RWPE2 (cell line): ENCODE measurements around the gene C8G.

ENCODE experiments used
- ATAC-seq: fragments of 200-7000 bp; cut with Tn5 transposase; 3 replicates; pipeline ENCODE4 v1.9.1; 2021; ENCODE audit warnings: low read depth
- DNase-seq: peaks from one replicate; pipeline ENCODE4 v3.0.0-alpha.2; 2020; ENCODE audit warnings: low spot score
- H3K27ac ChIP-seq: fragments of 450-650 bp; 2 replicates; pipeline ENCODE4 v1.5.1; 2017; ENCODE audit warnings: mild to moderate bottlenecking; ENCODE audit not compliant: poor library complexity, severe bottlenecking
- H3K27me3 ChIP-seq: fragments of 250-450 bp; sonication (Bioruptor Pico); 2 replicates; pipeline ENCODE4 v1.5.1; 2021; ENCODE audit warnings: mild to moderate bottlenecking, moderate library complexity; ENCODE audit not compliant: insufficient read depth, poor library complexity, severe bottlenecking
- H3K36me3 ChIP-seq: fragments of 250-450 bp; sonication (Bioruptor Pico); 2 replicates; pipeline ENCODE4 v1.5.1; 2020; ENCODE audit warnings: low read depth, mild to moderate bottlenecking, moderate library complexity
- H3K4me1 ChIP-seq: fragments of 250-450 bp; sonication (Bioruptor Pico); 2 replicates; pipeline ENCODE4 v1.5.1; 2021; ENCODE audit warnings: mild to moderate bottlenecking, moderate library complexity; ENCODE audit not compliant: insufficient read depth, poor library complexity, severe bottlenecking
- H3K4me3 ChIP-seq: fragments of 250-450 bp; sonication (Bioruptor Pico); 2 replicates; pipeline ENCODE4 v1.5.1; 2021; ENCODE audit warnings: mild to moderate bottlenecking, moderate library complexity; ENCODE audit not compliant: severe bottlenecking
- H3K9me3 ChIP-seq: fragments of 250-450 bp; sonication (Bioruptor Pico); 2 replicates; pipeline ENCODE4 v1.5.1; 2021; ENCODE audit warnings: mild to moderate bottlenecking, moderate library complexity; ENCODE audit not compliant: severe bottlenecking
- TF ChIP-seq, protein P1 (sequence below): fragments of 450-650 bp; IDR thresholded peaks from one replicate; pipeline ENCODE4 v1.5.1; 2017; ENCODE audit warnings: mild to moderate bottlenecking, moderate library complexity; ENCODE audit not compliant: poor library complexity, severe bottlenecking

C8G gene

DNA sequence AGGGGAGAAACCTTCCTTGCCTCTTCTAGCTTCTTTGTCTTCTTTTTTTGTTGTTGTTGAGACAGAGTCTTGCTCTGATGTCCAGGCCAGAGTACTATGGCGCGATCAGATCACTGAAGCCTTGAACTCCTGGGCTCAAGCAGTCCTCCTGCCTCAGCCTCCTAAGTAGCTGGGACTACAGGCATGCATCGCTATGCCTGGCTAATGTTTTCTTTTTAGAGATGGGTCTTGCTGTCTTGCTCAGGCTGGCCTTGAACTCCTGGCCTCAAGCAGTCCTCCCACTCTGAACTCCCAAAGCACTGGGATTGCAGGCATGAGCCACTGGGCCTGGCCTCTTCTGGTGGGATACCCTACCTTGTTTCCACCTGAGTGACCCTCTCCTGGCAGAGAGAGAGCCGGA lies 43.8 kb downstream of the C8G start:
- Histone ChIP-seq H3K9me3 (no peaks in the 10 kb centered on the region), H3K27me3 (peaks cover 14% of the 10 kb centered on the region), H3K27ac (no peak overlapping the region), H3K36me3 (peaks cover 1% of the 10 kb centered on the region; the same call in 1 of the 2 replicates), H3K4me1 (no peaks in the 10 kb centered on the region), H3K4me3 (no peak overlapping the region)
- TF ChIP-seq, protein P1, sequence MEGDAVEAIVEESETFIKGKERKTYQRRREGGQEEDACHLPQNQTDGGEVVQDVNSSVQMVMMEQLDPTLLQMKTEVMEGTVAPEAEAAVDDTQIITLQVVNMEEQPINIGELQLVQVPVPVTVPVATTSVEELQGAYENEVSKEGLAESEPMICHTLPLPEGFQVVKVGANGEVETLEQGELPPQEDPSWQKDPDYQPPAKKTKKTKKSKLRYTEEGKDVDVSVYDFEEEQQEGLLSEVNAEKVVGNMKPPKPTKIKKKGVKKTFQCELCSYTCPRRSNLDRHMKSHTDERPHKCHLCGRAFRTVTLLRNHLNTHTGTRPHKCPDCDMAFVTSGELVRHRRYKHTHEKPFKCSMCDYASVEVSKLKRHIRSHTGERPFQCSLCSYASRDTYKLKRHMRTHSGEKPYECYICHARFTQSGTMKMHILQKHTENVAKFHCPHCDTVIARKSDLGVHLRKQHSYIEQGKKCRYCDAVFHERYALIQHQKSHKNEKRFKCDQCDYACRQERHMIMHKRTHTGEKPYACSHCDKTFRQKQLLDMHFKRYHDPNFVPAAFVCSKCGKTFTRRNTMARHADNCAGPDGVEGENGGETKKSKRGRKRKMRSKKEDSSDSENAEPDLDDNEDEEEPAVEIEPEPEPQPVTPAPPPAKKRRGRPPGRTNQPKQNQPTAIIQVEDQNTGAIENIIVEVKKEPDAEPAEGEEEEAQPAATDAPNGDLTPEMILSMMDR = no peak
- DNase-seq (no peak), ATAC-seq (no peak)

DNA sequence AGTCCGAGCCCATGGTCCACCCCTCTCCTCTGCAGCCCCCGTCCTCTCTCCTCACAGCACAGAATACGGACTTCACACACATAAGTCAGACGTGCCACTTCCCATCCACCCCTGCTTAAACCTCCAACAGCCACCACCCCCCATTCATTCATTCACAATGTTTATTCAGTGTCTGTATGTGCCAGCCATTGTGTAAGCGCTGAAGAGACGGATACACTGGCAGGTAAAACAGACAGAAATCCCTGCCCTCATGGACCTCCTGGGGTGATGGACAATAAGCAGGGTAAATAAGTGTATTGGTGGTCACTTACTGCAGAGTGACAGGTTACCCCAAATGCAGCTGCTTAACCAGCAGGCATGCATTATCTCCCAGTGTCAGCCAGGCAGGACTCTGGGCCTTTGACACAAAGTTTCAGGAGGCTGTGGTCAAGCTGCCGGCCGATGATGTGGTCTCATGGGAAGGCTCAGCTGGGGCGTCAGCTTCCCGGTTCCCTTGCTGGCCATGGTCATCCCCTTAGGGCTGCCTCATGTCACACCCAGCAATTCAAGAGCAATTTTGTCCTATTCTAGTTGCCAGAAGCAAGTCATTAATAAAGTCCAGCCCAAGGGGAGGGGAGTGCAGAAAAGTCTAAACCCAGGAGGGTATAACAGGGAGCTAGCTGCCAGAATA lies 45.3 kb downstream of the C8G start:
- TF ChIP-seq, protein P1 = no peak
- no peak overlapping the region for H3K27ac ChIP-seq
- no peak for DNase-seq
- peaks cover 4% of the 10 kb centered on the region; the same call in 1 of the 2 replicates for H3K36me3 ChIP-seq
- H3K4me1 ChIP-seq = no peaks in the 10 kb centered on the region
- no peaks in the 10 kb centered on the region for H3K9me3 ChIP-seq
- ATAC-seq = no peak
- H3K27me3 ChIP-seq = peaks cover 4% of the 10 kb centered on the region
- no peak overlapping the region for H3K4me3 ChIP-seq

DNA sequence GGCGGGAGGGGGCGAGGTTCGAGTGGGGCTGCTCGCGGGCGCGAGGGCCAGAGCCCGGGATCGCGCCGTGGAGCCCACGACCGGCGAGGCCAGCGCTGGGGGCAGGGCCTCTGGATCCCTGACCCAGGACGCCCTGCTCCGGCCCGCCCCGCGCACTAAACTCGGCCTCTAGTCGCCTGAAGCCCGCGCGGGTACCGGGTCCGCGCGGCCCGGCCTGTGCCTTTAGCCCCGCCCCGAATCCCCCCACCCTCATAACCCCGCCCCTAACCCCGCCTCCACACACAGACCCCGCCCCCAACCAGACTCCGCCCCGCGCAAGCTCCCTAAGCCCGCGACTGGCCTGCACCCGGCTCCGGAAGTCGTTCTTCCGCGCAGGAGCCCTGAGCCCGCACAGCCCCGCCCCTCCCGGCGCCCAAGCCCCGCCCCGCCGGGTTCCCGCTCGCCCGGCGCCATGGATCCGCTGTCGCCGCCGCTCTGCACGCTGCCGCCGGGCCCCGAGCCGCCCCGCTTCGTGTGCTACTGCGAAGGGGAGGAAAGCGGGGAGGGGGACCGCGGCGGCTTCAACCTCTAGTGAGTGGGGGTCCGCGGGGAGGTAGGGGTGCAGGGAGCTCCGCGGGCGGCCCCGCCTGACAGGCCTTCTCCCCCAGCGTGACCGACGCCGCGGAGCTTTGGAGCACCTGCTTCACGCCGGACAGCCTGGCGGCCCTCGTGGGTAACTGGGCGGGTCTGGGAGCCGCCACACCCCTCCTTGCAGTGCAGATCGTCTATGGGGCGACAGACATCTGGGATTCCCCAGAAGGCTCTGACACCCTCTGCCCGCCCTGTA lies 47.2 kb downstream of the C8G start, which contains the start of gene PAXX:
TSS of gene PAXX (plus strand) at position 430 of the 826 bp plus-strand sequence. CDS start at position 452, 22 bp downstream.
- Histone ChIP-seq H3K9me3 (no peaks in the 10 kb centered on the region), H3K27me3 (no peaks in the 10 kb centered on the region), H3K36me3 (peaks cover 4% of the 10 kb centered on the region; the same call in 1 of the 2 replicates), H3K4me1 (peaks cover 6% of the 10 kb centered on the region), H3K27ac (peak within 1 kb of the TSS; percentile 49), H3K4me3 (peak within 1 kb of the TSS; percentile 47)
- DNase-seq (peak; percentile 94), ATAC-seq (peak; percentile 73)
- TF ChIP-seq, protein P1 = no peak

GRCh38 chr9:136992819-136993369 lies 47.9 kb downstream of the C8G start:
- no peak for ATAC-seq

More at GRCh38 chr9:136992819-136993369, 47.9 kb downstream of the C8G start:
- Histone ChIP-seq H3K27me3 (no peaks in the 10 kb centered on the region), H3K4me1 (peaks cover 8% of the 10 kb centered on the region), H3K36me3 (peaks cover 4% of the 10 kb centered on the region; the same call in 1 of the 2 replicates), H3K9me3 (no peaks in the 10 kb centered on the region), H3K4me3 (peak overlapping the region; percentile 47), H3K27ac (peak overlapping the region; percentile 49)
- DNase-seq = no peak
- TF ChIP-seq, protein P1 = no peak
